ENCODE data around the gene FRMPD4. TPM values are rescaled to one million over a fixed set of nuclear protein-coding genes. Genes with fewer than 3 reads are reported as not detected.

The FRMPD4 gene
- total and polyA plus RNA-seq, 10 donors: not detected

- Histone ChIP-seq H3K27ac (no peak overlapping the region), H3K27me3 (replicated peaks in 1 of 7) (peaks cover 0 to 6% (median 0%) of the 10 kb centered on the region in 7 donors), H3K4me1 (no peaks in the 10 kb centered on the region), H3K36me3 (no peaks in the 10 kb centered on the region), H3K9me3 (no peaks in the 10 kb centered on the region), H3K4me3 (no peak overlapping the region)
- intact Hi-C loops (cut with DNase I; ENCODE audit: low total_unique reads): no loop called here
- DNase-seq: no peak
- WGBS, 5 donors: 73 to 92% (median 88%) methylated on average over 3 of the region's 3 CpGs
- TF ChIP-seq CTCF (IDR thresholded peaks at IDR 0.05 in 8 of 11, conservative IDR thresholded peaks at IDR 0.05 in 3 of 11) (no peak), POLR2AphosphoS5 (IDR thresholded peaks at IDR 0.05) (no peak), POLR2A (IDR thresholded peaks at IDR 0.05) (no peak)
These were observed 265.3 kb downstream of the FRMPD4 start for GRCh38 chrX:12403474-12404082.

GRCh38 chrX:12405306-12405705, 267.0 kb downstream of the FRMPD4 start:
- peaks cover 0 to 6% (median 0%) of the 10 kb centered on the region in 7 donors for H3K27me3 ChIP-seq (replicated peaks in 1 of 7)
- no peak for TF ChIP-seq CTCF (IDR thresholded peaks at IDR 0.05 in 8 of 11, conservative IDR thresholded peaks at IDR 0.05 in 3 of 11)
- H3K27ac ChIP-seq: no peak overlapping the region
- H3K9me3 ChIP-seq: no peaks in the 10 kb centered on the region
- DNase-seq: no peak
- intact Hi-C loops (cut with DNase I; ENCODE audit: low total_unique reads): no loop called here
- H3K4me1 ChIP-seq: no peaks in the 10 kb centered on the region
- H3K36me3 ChIP-seq: no peaks in the 10 kb centered on the region
- 56 to 86% (median 66%) methylated on average over 2 of the region's 2 CpGs for WGBS, 5 donors
- H3K4me3 ChIP-seq: no peak overlapping the region

GRCh38 chrX:12410523-12410922, 272.2 kb downstream of the FRMPD4 start:
- WGBS, 5 donors: 70 to 89% (median 78%) methylated on average over 6 of the region's 6 CpGs
- Histone ChIP-seq H3K27ac (no peak overlapping the region), H3K4me1 (no peaks in the 10 kb centered on the region), H3K9me3 (no peaks in the 10 kb centered on the region), H3K27me3 (replicated peaks in 1 of 7) (peaks cover 0 to 6% (median 0%) of the 10 kb centered on the region in 7 donors), H3K4me3 (no peak overlapping the region), H3K36me3 (no peaks in the 10 kb centered on the region)
- DNase-seq: no peak
- no peak for TF ChIP-seq CTCF (IDR thresholded peaks at IDR 0.05 in 8 of 11, conservative IDR thresholded peaks at IDR 0.05 in 3 of 11)
- TF ChIP-seq POLR2A (IDR thresholded peaks at IDR 0.05): no peak
- intact Hi-C loops (cut with DNase I; ENCODE audit: low total_unique reads): no loop called here

GRCh38 chrX:12411831-12412230, 273.6 kb downstream of the FRMPD4 start:
- Histone ChIP-seq H3K4me1 (no peaks in the 10 kb centered on the region), H3K36me3 (no peaks in the 10 kb centered on the region), H3K9me3 (no peaks in the 10 kb centered on the region), H3K27me3 (replicated peaks in 1 of 7) (peaks cover 0 to 5% (median 0%) of the 10 kb centered on the region in 7 donors), H3K4me3 (no peak overlapping the region), H3K27ac (no peak overlapping the region)
- intact Hi-C loops (cut with DNase I; ENCODE audit: low total_unique reads): no loop called here
- no peak for TF ChIP-seq CTCF (IDR thresholded peaks at IDR 0.05 in 8 of 11, conservative IDR thresholded peaks at IDR 0.05 in 3 of 11)
- no peak for TF ChIP-seq POLR2A (IDR thresholded peaks at IDR 0.05)
- no peak for TF ChIP-seq POLR2AphosphoS5 (IDR thresholded peaks at IDR 0.05)
- no peak for DNase-seq
- 72 to 95% (median 80%) methylated on average over 1 of the region's 1 CpG for WGBS, 5 donors
